A673 (cell line): ENCODE measurements around the gene GALNTL6.

Experiments used
- EZH2 ChIP-seq: fragments of 200-600 bp; sonication (generic); IDR thresholded peaks from 2 replicates; pipeline ENCODE4 v1.6.1; 2017; ENCODE audit warnings: borderline replicate concordance, low read depth, mild to moderate bottlenecking, mixed read lengths, antibody characterized with exemption, low read length; ENCODE audit not compliant: poor library complexity, severe bottlenecking
- TF ChIP-seq, protein P1 (sequence below): fragments of 300-800, 200-600 bp; sonication (generic); conservative IDR thresholded peaks from 2 replicates; pipeline ENCODE4 v1.5.1; 2017; ENCODE audit warnings: low read depth, mild to moderate bottlenecking, antibody characterized with exemption, low read length, moderate library complexity, mixed read lengths

GRCh38 chr4:172619798-172620197 lies 806.6 kb downstream of the GALNTL6 start:
- TF ChIP-seq, protein P1, sequence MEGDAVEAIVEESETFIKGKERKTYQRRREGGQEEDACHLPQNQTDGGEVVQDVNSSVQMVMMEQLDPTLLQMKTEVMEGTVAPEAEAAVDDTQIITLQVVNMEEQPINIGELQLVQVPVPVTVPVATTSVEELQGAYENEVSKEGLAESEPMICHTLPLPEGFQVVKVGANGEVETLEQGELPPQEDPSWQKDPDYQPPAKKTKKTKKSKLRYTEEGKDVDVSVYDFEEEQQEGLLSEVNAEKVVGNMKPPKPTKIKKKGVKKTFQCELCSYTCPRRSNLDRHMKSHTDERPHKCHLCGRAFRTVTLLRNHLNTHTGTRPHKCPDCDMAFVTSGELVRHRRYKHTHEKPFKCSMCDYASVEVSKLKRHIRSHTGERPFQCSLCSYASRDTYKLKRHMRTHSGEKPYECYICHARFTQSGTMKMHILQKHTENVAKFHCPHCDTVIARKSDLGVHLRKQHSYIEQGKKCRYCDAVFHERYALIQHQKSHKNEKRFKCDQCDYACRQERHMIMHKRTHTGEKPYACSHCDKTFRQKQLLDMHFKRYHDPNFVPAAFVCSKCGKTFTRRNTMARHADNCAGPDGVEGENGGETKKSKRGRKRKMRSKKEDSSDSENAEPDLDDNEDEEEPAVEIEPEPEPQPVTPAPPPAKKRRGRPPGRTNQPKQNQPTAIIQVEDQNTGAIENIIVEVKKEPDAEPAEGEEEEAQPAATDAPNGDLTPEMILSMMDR: no peak
- TF ChIP-seq EZH2: no peak
